ENCODE measurements around the gene BMF. TPM values are rescaled to one million over a fixed set of nuclear protein-coding genes. Genes with fewer than 3 reads are reported as not detected.
"Not testable (repeated sequence)": the region's sequence is repeated elsewhere in the genome, so short reads cannot be mapped to it uniquely, and the experiment has no call there.

Gene BMF
- polyA plus RNA-seq, 10 donors: 7.2 to 13.0 (median 8.9) TPM

GRCh38 chr15:40090774-40091455 lies 17.8 kb downstream of the BMF start:
- DNase-seq: no peak

GRCh38 chr15:40088929-40089755 lies 19.5 kb downstream of the BMF start:
- no peak for DNase-seq

DNA sequence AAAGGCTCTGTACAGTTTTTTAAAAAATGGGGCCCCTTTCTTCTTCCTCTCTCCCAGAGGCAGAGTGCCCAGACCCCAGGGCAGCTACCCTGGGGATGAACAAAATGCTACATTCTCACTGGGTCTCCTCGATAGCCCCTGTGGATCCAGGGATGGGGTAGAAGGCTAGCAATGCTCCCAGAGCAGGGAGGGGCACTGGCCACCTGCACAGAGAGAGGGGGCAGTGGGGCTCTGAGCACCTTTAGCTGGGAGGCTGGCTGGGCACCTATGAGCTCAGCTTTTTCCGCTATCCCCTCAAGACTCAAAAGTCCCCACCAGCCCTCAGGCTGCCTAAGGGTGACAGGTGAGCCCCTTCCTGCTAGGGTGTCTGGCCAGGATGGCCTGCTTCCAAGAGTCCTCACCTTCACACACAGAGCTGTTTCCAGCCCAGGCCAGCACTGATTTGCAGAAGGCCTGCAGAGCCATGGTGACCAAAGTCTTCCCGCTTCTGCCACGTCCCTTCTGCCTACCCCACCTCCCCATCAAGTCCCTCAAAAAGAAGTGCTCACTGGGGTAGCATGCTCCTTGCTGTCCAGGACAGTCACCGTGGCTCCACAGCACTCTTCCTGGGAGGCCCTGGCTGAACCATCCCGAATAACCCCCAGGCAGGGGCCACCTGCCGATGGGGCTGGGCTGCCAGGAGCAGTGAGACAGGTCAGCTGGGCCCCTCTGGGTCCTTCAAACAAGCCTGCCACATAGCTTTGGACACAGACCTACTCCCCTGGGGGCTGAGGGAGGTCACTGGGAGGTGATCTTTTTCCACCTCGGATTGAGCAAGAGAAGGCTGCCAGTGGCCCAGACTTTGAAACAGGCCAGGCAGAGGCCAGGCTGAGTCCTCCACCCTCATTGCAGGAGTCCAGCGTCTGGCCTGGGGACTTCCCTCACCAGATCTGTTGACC lies 20.4 kb downstream of the BMF start:
- DNase-seq: no peak

DNA sequence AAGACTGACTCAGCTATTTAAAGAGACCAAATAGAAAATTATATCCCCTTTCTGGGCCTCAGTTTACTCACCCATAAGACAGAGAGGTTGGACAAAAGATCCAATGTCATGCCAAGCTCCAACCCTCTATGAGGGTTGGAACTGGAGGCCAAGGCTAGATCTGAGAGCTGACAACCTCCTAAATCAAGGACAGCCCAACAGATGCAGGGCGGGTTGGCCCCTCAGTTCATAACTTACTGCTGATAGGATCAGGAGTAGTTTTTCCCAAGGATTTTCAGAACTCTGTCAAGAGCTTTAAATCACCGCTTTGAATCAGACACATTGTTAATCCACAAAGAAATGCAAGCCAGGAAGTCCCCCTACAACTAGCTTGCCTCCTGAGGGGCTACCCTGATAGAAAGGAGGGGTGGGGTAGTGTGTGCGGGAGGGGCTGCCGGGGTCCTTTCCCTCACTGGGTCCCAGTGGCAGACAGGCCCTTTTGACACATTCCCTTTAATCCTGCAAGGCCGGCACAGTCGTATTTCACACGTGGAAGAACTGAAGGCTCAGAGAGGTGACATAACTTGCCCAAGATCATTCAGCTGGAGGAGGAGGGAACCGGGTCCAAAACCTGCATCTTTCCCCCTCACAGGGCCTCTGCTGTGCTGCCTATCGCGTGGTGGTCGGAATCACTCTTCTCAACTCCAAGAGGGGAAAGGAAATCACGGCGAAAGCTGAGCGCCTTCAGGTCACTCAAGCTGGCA lies 21.4 kb downstream of the BMF start:
- DNase-seq: no peak

DNA sequence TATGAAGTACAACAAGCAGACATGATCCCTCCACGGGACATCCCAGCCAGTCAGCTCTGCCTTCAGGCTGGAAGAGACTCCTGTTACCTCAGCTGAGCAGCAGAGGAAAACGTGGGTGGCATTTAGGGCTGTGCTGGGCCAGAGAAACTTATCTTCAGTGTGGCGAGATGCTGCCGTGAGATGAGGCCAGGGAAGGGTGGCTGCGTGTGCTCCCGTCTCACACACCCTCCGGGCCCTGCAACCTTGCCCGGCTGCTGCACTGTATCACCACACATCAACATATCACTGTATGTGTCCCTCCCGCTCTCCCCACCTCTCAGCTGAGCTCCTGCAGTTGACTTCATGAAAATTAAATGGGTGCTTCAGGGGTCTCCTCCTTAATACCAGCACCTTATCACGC lies 23.4 kb downstream of the BMF start:
- DNase-seq: no peak

- no peak for DNase-seq
These were observed 24.0 kb downstream of the BMF start for GRCh38 chr15:40084650-40085049.

DNA sequence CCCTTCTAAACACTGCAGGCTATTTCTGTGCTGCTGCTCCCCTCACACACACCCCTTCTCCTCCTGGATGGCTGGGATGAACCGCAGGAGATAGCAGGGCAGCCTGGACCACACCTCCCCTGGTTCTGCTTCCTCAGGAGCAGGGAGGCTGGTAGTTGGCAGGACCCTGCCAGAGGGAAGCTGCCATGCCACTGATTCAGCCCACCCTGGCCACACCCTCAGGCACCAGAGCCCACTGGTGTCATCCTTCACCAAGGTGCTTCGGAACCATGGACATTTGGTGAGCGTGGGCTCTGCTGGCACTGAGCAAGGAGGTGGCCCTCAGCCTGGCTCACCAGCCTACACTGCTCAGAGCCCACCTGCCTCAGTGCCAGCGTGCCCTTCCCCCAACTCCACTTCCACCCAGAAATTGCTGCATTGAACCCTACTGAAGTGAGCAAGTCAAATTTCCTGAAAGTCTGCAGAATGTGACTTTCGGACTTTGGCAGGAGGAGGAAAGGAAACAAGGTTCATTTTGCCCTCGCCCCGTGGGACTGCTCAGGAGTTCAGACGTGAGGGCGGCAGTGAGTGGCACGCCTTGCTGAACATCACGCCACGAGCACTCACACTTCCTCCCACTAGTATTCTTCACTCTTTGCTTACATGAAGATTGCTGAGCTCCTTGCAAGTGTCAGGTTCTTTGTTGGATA lies 26.3 kb downstream of the BMF start:
- DNase-seq: no peak

DNA sequence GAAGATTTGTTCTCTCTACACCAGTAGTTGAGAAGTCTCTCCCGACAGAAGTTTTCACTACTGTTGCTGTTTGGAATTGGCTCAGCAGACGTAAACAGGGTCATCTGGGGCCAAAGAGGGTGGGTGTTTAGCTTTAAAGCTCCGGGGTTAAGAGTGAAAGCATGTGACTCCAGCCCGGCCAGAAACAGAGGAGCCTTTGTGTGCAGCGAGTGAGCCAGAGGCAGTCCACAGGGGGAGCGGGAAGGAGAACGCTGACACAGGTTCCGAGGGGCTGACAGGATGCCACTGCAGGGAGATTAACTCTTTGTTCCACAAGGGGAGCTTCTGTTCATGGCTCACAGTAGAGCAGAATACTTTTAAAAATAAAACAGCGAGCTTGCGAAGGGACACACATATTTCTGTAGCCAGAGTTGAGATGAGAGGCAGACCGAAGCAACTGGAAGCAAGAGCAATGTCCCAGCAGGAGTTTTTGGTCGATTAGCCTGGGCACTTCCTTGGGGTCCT lies 26.9 kb downstream of the BMF start:
- peak; percentile 78 to 92 (median 78) for DNase-seq

- DNase-seq: no peak
These were observed 27.8 kb downstream of the BMF start for GRCh38 chr15:40080847-40081246.

DNA sequence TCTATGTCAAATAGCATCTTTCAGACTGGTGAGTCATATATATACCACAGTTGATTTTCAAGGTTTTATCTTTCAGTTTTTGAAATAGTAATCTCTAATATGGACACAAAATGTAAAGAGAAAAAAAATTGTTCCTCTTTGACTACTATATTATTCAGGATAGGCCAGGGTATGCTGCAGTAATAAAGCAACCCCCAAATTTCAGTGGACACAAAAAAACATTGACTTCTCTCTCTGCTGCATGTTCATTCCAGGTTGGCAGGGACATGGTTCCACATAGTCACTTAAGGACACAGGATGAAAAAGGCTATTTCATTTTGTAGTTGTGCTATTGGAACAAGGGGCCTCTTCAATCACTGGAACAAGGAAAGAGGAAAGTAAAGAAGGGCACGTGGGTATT lies 28.6 kb downstream of the BMF start:
- DNase-seq: no peak

DNA sequence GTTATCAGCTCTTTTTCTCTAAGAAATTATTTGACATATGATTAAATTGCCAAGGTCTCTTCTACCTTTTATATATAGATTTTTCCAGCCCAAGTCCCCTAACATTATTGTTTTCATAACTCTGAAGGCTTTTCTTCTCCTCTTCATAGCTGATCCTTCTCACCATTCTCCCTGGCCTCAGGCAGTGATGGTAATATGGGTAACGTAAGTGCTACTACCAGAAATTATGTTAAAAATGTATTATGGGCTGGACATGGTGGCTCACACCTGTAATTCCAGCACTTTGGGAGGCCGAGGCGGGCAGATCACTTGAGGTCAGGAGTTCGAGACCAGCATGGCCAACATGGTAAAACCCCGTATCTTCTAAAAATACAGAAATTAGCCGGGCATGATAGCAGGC lies 29.2 kb downstream of the BMF start:
- DNase-seq: no peak

DNA sequence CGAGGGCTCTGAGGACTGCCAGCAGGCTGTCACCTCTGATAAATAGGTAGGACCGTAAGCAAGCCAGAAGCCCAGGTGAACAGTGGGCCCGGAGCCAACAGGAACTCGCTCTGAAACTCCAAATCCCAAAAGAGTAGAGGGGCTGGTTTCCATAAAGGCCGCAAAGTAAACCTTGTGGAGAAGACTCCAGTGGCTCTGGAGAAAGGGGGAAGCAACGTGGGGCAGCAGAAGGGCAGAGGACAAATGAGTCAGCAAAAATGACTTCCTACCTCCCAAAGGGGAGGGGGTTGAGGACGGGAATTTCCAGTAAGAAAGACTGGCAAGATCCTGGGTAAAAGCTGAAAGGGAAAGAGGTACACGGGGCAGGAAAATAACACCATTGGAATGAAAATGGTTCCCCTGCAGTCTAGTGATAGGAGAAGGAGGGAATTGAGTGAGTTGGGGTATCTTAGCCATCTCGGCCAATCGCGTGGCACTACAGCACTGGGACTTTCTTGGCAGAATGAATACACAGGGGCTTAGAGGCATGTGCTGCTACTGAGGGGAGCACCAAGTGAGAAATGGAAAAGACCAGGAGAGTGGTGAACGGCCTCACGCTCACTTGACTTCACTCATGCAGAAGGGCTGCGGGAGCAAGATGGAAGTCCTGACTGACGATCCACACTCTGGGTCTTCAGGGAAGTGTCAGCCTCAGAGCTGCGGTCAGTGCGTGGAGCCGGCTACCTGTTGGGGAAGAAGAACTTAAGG lies 33.2 kb downstream of the BMF start:
- no peak for DNase-seq

- not testable (repeated sequence) for DNase-seq
These were observed 34.0 kb downstream of the BMF start for GRCh38 chr15:40074656-40075055.

- not testable (repeated sequence) for DNase-seq
These were observed 34.8 kb downstream of the BMF start for GRCh38 chr15:40073716-40074490.

- peak in 2 of 3 donors; percentile 34 to 67 for DNase-seq
These were observed 36.3 kb downstream of the BMF start for GRCh38 chr15:40072216-40072990.

DNA sequence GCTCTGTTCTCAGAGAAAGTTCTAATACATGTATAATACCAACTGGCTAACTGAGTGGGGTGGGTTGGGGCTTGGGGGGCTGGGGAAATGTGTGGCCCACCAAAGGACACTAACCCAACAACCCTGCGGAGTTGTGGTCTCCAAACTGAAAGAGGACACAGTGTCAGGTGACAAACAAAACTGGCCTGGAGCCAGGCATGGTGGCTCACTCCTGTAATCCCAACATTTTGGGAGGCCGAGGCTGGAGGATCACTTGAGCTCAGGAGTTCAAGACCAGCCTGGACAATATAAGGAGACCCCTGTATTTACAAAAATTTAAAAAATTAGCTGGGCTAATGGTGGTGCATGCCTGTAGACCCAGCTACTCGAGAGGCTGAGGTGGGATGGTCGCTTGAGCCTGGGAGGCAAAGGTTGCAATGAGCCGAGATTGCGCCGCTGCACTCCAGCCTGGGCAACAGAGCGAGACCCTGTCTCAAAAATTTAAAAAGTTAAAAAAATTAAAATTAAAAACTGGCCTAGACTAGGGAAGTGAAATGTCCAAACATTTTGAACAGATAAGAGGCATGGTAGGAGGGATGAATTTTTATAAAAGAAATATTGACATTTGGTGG lies 38.0 kb downstream of the BMF start:
- DNase-seq: no peak

DNA sequence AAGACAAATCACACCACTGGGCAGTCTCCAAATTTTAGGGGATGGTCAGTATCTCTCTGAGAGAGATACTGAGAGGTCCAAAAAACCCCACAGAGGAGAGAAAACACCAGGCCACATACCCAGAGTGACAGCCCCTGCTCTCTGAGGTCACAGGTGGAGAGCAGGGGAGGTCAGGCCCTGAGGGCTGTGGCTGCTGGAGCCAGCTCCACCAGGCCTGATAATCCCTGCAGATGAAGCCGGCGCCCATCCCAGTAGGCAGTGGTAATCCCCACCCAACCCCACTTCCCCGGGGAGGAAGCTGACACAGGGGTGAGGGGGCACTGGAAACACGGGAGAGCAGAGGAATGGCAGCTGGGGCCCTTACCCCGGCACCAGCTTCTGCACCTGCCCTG lies 38.5 kb downstream of the BMF start:
- no peak for DNase-seq
